ENCODE results near the gene DYNC1H1.
"Not testable (repeated sequence)": the region's sequence is repeated elsewhere in the genome, so short reads cannot be mapped to it uniquely, and the experiment has no call there.

DYNC1H1 gene

DNA sequence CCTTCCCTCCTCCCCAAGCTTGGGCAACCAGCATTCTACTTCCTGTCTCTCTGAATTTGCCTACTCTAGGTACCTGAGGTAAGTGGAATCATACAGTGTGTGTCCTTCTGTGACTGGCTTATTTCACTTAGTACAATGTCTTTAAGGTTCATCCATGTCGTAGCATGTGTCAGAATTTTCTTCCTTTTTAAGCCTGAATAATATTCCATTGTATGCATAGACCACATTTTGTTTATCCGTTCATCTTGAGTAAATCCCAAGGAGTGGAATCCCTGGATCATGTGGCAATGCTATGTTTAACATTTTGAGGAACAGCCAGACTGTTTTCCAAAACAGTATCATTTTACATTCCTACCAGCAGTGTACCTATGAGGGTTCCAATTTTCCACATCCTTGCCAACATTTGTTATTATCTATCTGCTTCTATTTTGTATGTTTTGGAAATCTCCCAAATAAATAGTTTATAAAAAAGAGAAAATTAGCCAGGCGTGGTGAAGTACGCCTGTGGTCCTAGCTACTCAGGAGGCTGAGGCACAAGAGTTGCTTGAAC, 110.1 kb downstream of the DYNC1H1 start:
- no peak for DNase-seq

DNA sequence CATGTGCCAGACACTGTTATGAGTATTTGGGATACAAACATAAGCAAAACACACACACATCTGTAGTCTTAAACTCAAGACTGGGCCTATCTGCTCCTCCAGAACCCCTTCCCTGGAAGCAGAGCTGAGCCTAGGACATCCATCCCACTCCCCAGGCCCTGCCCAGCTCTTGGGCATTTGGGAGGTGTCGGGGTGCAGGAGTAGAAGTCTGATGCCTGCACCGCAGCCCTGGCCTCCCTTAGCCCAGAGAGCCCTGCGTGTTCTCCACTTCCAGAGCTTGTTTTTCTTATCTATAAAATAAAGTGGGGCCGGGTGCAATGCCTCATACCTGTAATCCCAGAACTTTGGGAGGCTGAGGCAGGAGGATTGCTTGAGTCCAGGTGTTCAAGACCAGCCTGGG, 110.8 kb downstream of the DYNC1H1 start:
- DNase-seq = no peak

DNA sequence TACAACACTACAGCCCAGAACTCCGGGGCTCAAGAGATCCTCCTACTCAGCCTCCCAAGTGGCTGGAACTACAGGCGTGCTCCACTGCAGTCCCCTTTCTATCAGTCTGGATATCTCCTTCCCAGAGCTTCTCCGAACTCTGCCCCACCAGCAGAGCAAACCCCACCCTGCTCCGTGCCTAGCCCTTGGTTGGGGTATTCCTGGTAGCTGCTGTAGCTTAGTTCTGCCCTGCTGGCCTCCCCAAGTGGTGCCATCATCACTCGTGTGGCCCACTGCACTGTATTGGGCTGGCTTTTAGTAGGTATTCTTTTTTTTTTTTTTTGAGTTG, 113.0 kb downstream of the DYNC1H1 start:
- DNase-seq = no peak

DNA sequence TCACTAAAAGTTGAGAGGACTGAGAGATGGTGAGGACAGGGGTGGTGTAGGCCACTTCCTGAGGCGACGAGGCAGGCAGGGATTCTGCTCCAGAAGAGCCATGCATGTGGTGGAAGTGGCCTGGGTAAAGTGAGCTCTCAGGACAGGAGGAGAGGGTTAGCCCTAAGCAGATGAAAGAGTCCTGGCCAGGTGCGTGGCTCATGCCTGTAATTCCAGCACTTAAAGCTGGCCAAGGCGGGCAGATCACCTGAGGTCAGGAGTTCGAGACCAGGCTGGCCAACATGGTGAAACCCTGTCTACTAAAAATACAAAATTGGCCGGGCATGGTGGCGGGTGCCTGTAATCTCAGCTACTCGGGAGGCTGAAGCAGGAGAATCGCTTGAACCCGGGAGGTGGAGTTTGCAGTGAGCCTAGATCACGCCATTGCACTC, 114.0 kb downstream of the DYNC1H1 start:
- DNase-seq = not testable (repeated sequence)

DNA sequence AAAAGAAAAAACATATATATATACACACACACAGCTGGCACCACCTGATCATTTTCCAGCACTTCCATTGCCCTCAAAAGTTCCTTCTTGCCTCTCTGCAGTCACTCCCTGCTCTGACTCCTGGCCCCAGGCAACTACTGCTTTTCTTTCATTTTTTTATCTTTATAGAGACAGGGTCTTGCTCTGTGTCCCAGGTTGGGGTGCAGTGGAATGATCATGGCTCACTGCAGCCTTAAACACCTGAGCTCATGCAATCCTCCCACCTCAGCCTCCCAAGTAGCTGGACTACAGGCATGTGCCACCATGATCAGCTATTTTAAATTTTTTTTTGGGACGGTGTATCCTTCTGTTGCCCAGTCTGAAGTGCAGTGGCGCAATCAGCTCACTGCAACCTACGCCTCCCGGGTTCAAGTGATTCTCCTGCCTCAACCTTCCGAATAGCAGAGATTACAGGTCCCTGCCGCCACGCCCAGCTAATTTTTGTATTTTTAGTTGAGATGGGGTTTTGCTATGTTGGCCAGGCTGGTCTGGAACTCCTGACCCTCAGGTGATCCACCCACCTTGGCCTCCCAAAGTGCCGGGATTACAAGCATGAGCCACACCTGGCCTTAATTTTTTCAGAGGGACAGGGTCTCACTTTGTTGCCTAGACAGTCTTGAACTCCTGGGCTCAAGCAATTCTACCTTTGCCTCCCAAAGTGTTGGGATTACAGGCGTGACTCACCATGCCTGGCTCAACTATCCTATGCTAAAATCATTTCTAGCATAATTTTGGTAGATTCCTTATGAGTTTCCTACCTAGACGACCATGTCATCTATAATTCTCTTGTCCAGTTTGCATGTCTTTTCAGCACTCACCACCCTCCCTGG, 114.7 kb downstream of the DYNC1H1 start:
- no peak for DNase-seq

DNA sequence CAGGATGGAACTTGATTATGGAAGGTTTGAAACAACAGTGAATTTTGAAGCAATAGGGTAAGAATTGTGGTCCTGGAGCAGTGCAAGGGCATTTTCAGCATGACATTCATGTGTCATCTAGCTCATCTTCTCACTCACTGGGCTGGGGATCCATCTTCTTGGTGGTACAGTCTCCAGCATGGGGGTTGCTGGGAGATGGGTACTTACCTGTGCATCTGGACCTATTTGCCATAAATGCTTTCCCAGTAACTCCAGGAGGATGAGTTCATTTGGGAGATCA, 115.3 kb downstream of the DYNC1H1 start:
- no peak for DNase-seq

DNA sequence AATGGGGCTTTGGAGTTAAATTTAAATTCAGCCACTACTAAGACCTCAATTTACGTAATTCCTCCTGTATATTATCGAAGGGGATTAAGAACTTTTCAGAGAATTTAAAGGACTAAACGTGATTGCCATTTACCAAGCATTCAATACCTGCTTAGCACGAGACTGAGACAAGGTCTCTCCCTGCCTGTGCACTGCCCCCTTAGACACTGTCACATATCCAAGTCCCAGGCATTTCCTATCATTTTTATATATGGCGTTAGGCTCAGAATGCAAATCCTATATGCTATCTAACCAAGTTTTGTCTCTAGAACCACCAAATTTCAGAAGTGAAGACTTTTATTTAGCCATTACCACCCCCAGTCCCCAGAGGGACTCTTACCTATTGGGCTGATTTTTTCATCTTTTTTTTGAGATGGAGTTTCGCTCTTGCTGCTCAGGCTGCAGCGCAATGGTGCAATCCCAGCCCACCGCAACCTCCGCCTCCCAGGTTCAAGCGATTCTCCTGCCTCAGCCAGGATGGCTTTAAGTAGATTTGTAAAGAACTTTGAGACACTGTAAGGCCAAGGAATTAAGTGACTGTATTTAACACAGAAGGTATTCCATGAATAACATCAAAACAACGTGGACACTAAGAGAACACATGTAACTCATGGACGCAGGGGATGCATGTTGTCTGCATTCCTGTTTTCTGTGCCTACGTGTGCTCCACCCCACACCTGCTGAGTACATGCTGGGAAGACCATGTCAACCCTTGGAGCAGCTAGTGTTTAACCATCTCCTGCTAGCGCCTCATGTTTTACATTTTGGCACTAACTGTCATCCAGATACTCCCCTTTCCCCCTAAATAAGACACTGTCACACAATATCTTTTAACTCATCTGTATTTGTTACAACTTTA, 116.1 kb downstream of the DYNC1H1 start:
- DNase-seq = no peak

DNA sequence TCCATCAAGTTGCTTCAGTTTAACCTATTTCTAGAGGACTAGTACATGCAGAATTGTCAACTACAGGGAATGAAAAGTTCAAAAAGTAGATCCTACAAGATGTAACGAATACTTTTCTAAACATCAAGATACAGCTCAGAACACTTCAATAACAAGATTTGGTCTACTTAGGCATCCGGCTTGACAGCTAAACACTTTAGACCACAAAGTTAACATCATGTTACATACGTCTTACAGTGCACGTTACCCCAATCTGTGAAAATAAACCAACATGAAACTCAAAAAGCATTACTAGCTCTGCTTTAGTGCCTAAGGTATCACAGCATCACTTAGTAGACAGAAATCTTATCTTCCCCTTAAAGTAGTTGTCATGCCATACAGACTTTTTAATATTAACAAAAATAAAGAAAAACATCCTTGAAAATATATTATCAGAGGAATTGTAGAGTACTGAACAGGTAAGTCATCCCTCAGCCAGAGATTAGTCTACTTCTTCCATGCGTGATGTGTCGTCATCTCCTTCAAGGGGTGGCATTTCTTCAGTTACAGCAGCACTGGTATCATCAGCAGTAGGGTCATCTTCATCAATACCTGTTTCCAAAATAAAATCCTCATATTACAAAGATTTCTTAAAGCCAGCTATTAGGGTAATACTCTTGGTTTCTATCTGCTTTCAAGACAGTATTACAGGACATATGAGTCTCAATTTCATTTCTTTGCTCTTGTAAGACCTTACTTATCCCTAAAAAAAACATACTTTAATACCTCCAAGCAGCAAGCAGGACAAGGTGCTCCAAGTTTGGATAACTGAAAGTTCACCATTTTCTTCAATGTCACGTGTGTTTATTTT, 117.1 kb downstream of the DYNC1H1 start:
- no peak for DNase-seq

DNA sequence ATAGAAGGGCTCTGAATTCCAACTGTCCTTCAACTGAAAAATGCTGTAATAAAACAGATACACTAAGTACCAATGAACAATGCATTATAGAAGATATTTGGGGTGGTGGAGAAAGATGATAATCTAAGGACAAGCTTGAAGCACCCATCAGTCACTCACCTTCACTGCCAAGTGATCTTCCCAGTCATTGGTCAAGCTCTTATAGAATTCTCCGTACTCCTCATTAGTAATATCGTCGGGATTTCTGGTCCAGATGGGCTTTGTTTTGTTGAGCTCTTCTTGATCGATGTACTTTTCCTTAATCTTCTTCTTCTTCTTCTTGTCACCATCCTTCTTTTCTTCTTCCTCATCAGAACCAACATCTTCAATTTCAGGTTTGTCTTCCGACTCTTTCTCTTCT, 120.1 kb downstream of the DYNC1H1 start:
- not testable (repeated sequence) for DNase-seq

DNA sequence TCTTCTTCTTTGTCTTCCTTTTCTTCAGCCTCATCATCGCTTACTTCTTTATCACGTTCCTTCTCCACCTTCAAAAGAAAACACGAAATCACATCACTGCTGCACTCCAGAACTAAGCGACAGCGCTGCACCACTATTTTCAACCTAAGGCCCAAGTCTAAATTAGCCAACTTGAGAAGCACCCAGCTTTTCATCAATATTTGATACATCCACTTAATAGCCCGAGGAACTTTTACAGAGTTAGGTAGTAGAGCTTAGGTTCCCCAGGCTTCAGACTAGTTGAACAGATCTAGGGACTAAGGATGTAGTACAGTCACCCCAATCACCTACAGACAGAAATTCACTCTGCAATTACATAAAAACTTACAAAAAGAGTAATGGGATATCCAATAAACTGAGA, 120.6 kb downstream of the DYNC1H1 start:
- no peak for DNase-seq

DNA sequence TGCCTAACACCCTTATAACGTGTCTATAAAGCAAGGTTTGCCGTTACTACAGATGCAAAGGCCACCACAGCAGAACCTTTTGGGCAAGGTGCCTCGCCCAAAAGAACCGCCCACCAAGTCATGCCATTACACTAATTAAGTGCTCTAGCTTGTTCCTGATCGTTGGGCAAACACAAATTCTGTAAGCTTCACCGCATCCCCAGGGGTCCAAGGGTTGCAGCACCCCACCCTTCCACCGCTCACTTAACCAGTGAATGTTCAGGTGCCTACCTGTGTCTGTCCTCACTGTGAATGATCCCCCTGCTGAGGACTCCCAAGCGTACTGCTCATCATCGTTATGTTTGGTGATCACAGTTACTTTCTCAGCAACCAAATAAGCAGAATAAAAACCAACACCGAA, 121.1 kb downstream of the DYNC1H1 start:
- no peak for DNase-seq

DNA sequence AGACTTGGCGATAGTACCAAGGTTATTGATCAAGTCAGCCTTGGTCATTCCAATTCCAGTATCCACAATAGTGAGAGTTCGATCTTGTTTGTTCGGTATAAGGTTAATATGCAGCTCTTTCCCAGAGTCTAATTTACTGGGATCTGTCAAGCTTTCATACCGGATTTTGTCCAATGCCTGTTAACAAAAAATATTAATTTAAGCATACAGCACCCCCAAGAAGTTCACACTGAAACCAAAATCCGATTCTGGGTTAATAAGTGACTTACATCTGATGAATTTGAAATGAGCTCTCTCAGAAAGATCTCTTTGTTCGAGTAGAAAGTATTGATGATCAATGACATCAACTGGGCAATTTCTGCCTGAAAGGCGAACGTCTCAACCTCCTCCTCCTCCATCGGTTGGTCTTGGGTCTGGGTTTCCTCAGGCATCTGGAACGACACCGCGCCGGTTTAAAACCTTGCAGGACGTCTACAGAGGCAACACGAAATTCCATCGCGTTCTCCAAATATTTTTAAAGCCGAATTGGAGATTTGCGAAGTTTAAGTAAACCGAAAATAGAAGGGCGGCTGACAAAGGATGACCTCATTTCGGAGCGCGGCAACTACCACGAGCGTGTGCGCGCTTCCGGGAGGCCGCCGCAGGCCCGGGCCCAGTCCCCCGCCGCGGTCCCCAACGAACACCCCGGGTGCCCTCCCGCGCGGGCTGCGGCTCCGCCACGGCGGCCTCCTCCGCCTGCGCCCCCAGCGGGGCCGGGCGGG, 121.8 kb downstream of the DYNC1H1 start:
- DNase-seq = no peak

DNA sequence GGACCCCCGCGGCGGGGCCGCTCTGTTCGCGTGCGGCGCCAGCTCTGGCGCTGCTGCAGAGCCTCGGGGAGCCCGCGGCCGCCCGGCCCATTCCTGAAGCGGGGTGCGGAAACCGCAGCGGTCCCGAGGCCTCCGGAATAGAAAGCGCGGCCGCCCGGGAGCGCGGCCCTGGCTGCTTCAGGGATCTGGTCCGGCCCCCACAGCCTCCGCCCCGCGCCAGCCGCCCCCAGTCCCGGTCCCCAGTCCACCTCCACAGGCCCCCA, 122.3 kb downstream of the DYNC1H1 start:
- no peak for DNase-seq

DNA sequence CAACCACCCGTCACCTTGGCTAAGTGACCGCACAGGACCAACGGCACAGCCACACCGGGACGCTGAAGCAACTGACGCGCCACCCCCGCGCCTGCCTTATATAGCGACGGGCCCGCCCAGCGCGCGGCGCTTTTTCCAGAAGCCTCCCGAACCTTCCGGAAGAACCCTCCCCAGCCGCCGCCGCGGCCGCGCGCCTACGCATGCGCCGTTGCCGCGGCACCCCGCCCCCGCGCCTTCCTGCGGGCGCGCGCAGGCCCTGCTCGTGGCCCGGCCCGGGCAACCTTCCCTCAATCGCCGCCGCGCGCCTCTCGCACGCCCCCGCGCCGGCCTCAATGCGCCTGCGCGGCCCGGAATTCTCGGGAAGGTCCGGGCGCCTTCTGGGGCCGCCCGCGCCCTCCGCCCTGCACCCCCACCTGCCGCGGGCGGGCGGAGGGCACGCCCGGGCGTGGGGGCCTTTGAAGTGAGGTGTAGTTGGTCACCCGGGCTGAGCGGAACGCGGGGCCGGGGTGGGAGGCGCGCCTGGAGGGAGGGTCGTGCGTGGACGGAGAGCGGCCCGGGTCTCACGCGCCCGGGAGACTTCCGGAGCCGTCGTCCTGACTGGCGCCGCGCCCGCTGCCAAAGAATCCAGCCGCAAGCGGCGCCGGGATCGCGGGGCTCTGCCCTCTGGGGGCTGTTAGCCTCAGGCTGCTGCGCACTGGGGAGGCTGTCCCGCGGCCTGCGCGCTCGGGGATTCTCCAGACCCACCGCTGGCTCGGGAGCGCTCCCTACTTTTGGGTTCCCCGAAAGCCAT, 122.8 kb downstream of the DYNC1H1 start, which contains the start of gene HSP90AA1:
TSS of gene HSP90AA1 (minus strand) at position 73 of the 790 bp plus-strand sequence. CDS start 666 bp downstream, outside the sequence.
- peak; percentile 92 for DNase-seq

DNA sequence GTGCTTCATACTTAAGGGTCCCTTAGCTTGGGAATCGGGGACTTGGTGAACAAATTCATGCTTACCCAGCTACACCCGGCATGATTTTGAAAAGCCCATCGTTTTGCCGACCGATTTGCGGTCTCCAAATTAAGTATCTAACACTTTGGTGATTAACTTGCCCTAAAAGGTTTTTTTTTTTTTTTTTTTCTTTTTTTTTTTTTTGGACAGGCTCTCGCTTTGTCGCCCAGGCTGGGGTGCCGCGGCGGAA, 123.3 kb downstream of the DYNC1H1 start:
- DNase-seq = no peak

DNA sequence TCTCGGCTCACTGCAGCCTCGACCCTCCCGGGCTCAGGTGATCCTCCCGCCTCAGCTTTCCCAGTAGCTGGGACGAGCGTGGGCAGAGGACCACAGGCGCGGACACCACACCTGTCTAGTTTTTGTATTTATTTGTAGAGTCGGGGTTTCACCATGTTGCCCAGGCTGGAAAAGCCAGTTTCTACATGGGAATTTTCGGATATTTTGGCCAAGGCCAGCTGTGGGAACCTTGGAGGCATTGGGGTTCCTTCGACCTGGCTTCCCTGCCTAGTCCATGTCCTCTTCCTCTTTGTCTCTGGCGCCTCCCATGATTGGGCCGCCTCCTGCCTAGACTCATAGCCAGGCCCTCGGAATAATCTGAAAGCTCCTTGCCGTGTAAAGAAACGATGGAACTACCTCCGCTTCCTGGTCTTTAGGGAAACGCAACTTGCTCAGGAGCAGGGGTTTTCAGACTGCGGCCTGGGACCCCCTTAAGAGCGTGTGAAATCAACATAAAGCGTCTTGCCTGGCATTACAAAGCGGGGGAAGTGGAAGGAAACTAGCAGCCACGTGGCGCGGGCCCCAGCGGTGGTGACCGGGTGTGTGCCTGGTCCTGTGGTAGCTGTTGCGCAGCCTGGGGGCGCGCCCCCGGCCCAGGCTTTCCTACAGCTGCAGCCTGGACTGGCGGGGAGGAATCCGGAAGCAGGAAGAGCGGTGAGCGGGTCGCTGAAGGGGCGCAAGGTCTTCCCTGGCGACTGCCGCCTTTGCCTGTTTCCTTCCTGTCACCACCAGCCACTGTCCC, 123.8 kb downstream of the DYNC1H1 start:
- no peak for DNase-seq

DNA sequence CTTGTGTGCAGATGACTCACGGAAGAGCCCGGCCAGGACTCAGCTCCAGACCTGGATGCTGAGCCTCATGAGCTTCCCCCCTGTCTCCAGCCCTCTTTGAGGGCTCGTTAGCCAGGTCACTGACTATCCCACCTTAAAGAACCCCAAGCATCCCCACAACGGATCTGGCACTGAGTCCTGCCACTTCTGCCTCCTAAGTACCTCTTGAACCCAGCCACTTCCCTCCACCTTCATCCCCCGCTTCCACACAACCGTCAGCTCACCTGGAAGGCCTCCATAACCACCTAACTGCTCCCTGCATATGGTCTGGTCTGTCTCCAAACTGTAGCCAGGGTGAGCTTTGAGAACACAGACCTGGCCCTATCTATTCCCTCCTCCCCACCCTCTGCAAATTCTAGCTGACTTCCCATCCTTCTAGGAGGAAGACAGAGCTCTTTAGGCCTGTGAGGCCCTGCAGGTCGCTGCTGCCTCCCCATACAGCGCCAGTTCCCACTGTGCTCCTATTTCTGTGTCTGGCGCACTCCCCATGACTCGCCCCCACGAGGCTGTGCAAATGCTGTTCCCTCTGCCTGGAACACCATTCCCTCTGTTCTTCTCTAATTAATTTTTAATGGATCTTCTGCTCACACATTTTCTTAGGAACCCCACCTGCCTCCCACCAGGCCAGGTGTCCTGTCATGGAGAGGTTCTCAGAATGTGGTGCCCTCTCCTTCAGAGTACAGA, 125.4 kb downstream of the DYNC1H1 start:
- DNase-seq = no peak

DNA sequence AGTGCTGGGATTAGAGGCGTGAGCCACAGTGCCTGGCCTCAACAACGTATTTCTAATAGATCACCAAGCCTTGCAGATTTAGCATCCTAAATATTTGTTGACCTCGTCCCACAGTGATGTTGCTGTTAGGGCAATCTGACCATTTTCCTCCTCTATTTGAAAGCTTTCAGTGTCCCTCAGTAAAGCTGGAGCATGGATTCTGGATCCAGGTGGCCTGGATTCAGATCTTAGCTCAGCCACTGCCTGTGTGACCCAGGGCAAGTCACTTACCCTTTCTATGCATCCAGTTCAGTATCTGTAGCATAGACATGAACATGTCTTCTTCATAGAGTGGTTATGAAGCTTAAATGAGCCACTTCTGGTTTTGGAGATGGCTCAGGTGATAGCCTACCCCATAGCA, 126.3 kb downstream of the DYNC1H1 start:
- no peak for DNase-seq

DNA sequence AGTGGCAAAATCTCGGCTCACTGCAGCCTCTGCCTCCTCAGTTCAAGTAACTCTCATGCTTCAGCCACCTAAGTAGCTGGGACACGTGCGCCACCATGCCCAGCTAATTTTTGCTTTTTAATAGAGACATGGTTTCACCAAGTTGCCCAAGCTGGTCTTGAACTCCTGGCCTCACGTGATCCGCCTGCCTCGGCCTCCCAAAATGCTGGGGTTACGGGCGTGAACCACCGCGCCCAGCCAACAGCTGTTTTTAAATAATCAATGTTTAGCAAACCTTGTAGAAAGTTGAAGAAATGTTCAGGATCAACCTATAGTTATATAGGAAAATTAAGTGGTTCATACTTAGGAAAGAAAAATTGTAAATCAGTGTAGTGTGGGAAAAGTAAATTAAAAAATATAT, 128.4 kb downstream of the DYNC1H1 start:
- no peak for DNase-seq

DNA sequence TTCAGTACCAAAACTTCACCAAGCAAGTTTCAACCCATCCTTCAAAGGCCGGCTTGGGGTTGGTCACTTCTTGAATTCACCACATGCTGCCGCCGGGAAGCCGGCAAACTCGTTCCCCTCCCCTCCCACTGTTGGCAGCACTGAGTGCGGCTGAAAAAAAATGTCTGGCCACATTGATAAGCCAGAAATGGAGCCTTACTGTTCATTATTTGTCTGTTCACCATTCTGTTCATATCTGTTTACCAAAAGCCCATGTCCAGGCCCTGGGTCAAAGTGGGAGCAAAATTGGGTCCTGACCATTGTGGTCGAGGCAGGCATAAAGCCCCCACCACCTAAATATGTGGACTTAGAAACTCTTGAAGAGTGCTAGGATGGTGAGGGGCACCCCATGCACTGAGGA, 129.7 kb downstream of the DYNC1H1 start:
- DNase-seq = no peak

Data from NCI-H1105 (cell line).